Heart left ventricle (tissue), 13 donors: ENCODE results near the gene BTN2A1.

ENCODE experiments used
- CTCF ChIP-seq, 12 donors: fragments of 200-600 bp; sonication (generic) in 4 of 12; IDR thresholded peaks; one replicate each; pipeline versions ENCODE4 v1.5.0 to v1.8.0; 2018 to 2022; ENCODE audit warnings: antibody characterized with exemption in 12 of 12, mild to moderate bottlenecking in 5 of 12
- POLR2A ChIP-seq, 2 donors: fragments of 450-650 bp; IDR thresholded peaks; one replicate each; pipeline ENCODE4 v1.6.1; 2017; ENCODE audit warnings: antibody characterized with exemption in 2 of 2, mild to moderate bottlenecking in 2 of 2, moderate library complexity in 2 of 2
- donor health status: ischemic (EF 13 %, LVEDD 7.1; RV severe dilation, severe dysfunction).
- donor health status: DM: no; HTN: yes; CAD: no.
- donor health status: DM: no; HTN: no; CAD: no.
- donor health status: ischemic (EF 25% LVEDD 6.9; RV normal size, moderate dysfunction).
- donor health status: ischemic (EF 25% LVEDD 5.7; RV mildly dilated, moderate dysfunction).
- donor health status: ischemic (EF 35%, LVEDD 5.7; RV mildly dilated, moderate dysfunction).
- donor health status: nonischemic (EF 11% LVEDD 7.7; RV severe dilation, severe dysfunction).
- donor health status: DM: yes; HTN: yes; CAD: no.
- donor health status: PGD.
- donor health status: ischemic (EF 29% LVEDD 5.4; RV normal size, mild dysfunction).
- donor health status: nonischemic (EF 23%, LVEDD 6.1; RV moderate dilation, normal function).

- TF ChIP-seq CTCF (IDR thresholded peaks at IDR 0.05) (no peak), POLR2A (IDR thresholded peaks at IDR 0.05) (no peak)
These were observed 7.5 kb upstream of the BTN2A1 start for GRCh38 chr6:26450240-26450639.
